HL-60 (cell line): Measurements from ENCODE around the gene PIP4K2A.

Experiments used
- CTCF ChIP-seq: IDR thresholded peaks from one replicate; pipeline ENCODE4 v1.5.1; 2011; ENCODE audit warnings: low read length, control low read depth, inconsistent platforms; ENCODE audit not compliant: insufficient read depth
- POLR2AphosphoS5 ChIP-seq: IDR thresholded peaks from 2 replicates; pipeline ENCODE4 v1.6.1; 2012; ENCODE audit warnings: low read depth
- REST ChIP-seq: IDR thresholded peaks from 2 replicates; pipeline ENCODE4 v1.6.1; 2012; ENCODE audit warnings: low read depth; ENCODE audit not compliant: insufficient replicate concordance

GRCh38 chr10:22658745-22659410, 55.5 kb downstream of the PIP4K2A start:
- TF ChIP-seq CTCF (no peak), POLR2AphosphoS5 (no peak), REST (no peak)
